Ectodermal cell (in vitro differentiated cells): Measurements from ENCODE around the gene PPM1L.
"Not testable (repeated sequence)": the region's sequence is repeated elsewhere in the genome, so short reads cannot be mapped to it uniquely, and the experiment has no call there.

Experiments
- H3K27ac ChIP-seq: 2 replicates; pipeline ENCODE4 v1.7.0; 2013; ENCODE audit warnings: mild to moderate bottlenecking, low read depth, low read length; ENCODE audit not compliant: insufficient read depth, poor library complexity, severe bottlenecking
- H3K27me3 ChIP-seq: 2 replicates; pipeline ENCODE4 v1.7.0; 2013; ENCODE audit warnings: mild to moderate bottlenecking, low read length; ENCODE audit not compliant: insufficient read depth, control insufficient read depth, poor library complexity, severe bottlenecking
- H3K36me3 ChIP-seq: one replicate; pipeline ENCODE4 v1.7.0; 2013; ENCODE audit warnings: low read length; ENCODE audit not compliant: control insufficient read depth, insufficient read depth
- H3K4me1 ChIP-seq: one replicate; pipeline ENCODE4 v1.7.0; 2013; ENCODE audit warnings: low read length; ENCODE audit not compliant: control insufficient read depth, insufficient read depth
- H3K4me3 ChIP-seq: 2 replicates; pipeline ENCODE4 v1.7.0; 2013; ENCODE audit warnings: low read depth, low read length, control low read depth; ENCODE audit not compliant: insufficient read depth
- H3K9me3 ChIP-seq: 2 replicates; pipeline ENCODE4 v1.7.0; 2013; ENCODE audit warnings: mild to moderate bottlenecking, low read length, moderate library complexity; ENCODE audit not compliant: control insufficient read depth
- WGBS, 2 experiments: methylation state at CpG; one replicate each; pipeline ENCODE4 v1.1.7; 2013; ENCODE audit warnings: missing lambda C conversion rate in 2 of 2; 5-methylcytosine and 5-hydroxymethylcytosine counted together

The PPM1L gene

GRCh38 chr3:160960568-160960967 lies 204.5 kb downstream of the PPM1L start:
- H3K36me3 ChIP-seq: no peaks in the 10 kb centered on the region
- no CpG with 5 or more reads among the region's 1 CpG for WGBS, 2 experiments
- H3K27ac ChIP-seq: no peak overlapping the region
- no peaks in the 10 kb centered on the region for H3K9me3 ChIP-seq
- no peaks in the 10 kb centered on the region for H3K4me1 ChIP-seq
- H3K27me3 ChIP-seq: no peaks in the 10 kb centered on the region
- H3K4me3 ChIP-seq: no peak overlapping the region

- Histone ChIP-seq H3K4me3 (no peak overlapping the region), H3K9me3 (no peaks in the 10 kb centered on the region), H3K27ac (no peak overlapping the region), H3K36me3 (no peaks in the 10 kb centered on the region), H3K27me3 (no peaks in the 10 kb centered on the region), H3K4me1 (no peaks in the 10 kb centered on the region)
- 88 to 100% methylated on average over 1 of the region's 1 CpG for WGBS, 2 experiments
Measured at GRCh38 chr3:160963949-160964348, 207.9 kb downstream of the PPM1L start.

- Histone ChIP-seq H3K27ac (no peak overlapping the region), H3K4me1 (no peaks in the 10 kb centered on the region), H3K4me3 (no peak overlapping the region), H3K36me3 (no peaks in the 10 kb centered on the region), H3K27me3 (no peaks in the 10 kb centered on the region), H3K9me3 (no peaks in the 10 kb centered on the region)
- WGBS, 2 experiments: 42% methylated on average over 2 of the region's 2 CpGs
Measured at GRCh38 chr3:160968761-160969160, 212.7 kb downstream of the PPM1L start.

GRCh38 chr3:160973067-160973809 lies 217.2 kb downstream of the PPM1L start:
- WGBS, 2 experiments: 88% methylated on average over 1 of the region's 2 CpGs; no CpG with 5 or more reads in 1 of the 2 experiments
- H3K27me3 ChIP-seq: no peaks in the 10 kb centered on the region
- no peak overlapping the region for H3K27ac ChIP-seq
- no peaks in the 10 kb centered on the region for H3K36me3 ChIP-seq
- no peaks in the 10 kb centered on the region for H3K9me3 ChIP-seq
- H3K4me1 ChIP-seq: no peaks in the 10 kb centered on the region
- no peak overlapping the region for H3K4me3 ChIP-seq

- no peaks in the 10 kb centered on the region for H3K36me3 ChIP-seq
- H3K9me3 ChIP-seq: no peaks in the 10 kb centered on the region
- H3K27me3 ChIP-seq: no peaks in the 10 kb centered on the region
- H3K27ac ChIP-seq: no peak overlapping the region
- no peak overlapping the region for H3K4me3 ChIP-seq
- no peaks in the 10 kb centered on the region for H3K4me1 ChIP-seq
Measured at GRCh38 chr3:160977773-160978172, 221.7 kb downstream of the PPM1L start.

- 86 to 92% methylated on average over 2 of the region's 2 CpGs for WGBS, 2 experiments
- H3K27me3 ChIP-seq: no peaks in the 10 kb centered on the region
- no peaks in the 10 kb centered on the region for H3K36me3 ChIP-seq
- no peaks in the 10 kb centered on the region for H3K9me3 ChIP-seq
- no peak overlapping the region for H3K4me3 ChIP-seq
- no peak overlapping the region for H3K27ac ChIP-seq
- H3K4me1 ChIP-seq: no peaks in the 10 kb centered on the region
Measured at GRCh38 chr3:160980740-160981139, 224.7 kb downstream of the PPM1L start.

- H3K4me1 ChIP-seq: no peaks in the 10 kb centered on the region
- H3K27ac ChIP-seq: no peak overlapping the region
- 90 to 96% methylated on average over 3 of the region's 3 CpGs for WGBS, 2 experiments
- no peak overlapping the region for H3K4me3 ChIP-seq
- no peaks in the 10 kb centered on the region for H3K36me3 ChIP-seq
- H3K9me3 ChIP-seq: no peaks in the 10 kb centered on the region
- no peaks in the 10 kb centered on the region for H3K27me3 ChIP-seq
Measured at GRCh38 chr3:160981217-160981938, 225.3 kb downstream of the PPM1L start.

GRCh38 chr3:160982491-160982890 lies 226.5 kb downstream of the PPM1L start:
- no peaks in the 10 kb centered on the region for H3K9me3 ChIP-seq
- H3K4me1 ChIP-seq: no peaks in the 10 kb centered on the region
- no peaks in the 10 kb centered on the region for H3K27me3 ChIP-seq
- H3K36me3 ChIP-seq: no peaks in the 10 kb centered on the region
- H3K4me3 ChIP-seq: no peak overlapping the region
- H3K27ac ChIP-seq: no peak overlapping the region
- WGBS, 2 experiments: 100% methylated on average over 1 of the region's 1 CpG; no CpG with 5 or more reads in 1 of the 2 experiments

- WGBS, 2 experiments: 85 to 92% methylated on average over 5 to 6 of the region's 6 CpGs
- H3K9me3 ChIP-seq, H3K27ac ChIP-seq, H3K4me3 ChIP-seq, H3K36me3 ChIP-seq, H3K4me1 ChIP-seq, H3K27me3 ChIP-seq: not testable (repeated sequence)
Measured at GRCh38 chr3:160983900-160984299, 227.9 kb downstream of the PPM1L start.

GRCh38 chr3:160986069-160986468 lies 230.0 kb downstream of the PPM1L start:
- no peak overlapping the region for H3K27ac ChIP-seq
- no peaks in the 10 kb centered on the region for H3K27me3 ChIP-seq
- no peaks in the 10 kb centered on the region for H3K36me3 ChIP-seq
- 88 to 100% methylated on average over 1 to 2 of the region's 2 CpGs for WGBS, 2 experiments
- no peaks in the 10 kb centered on the region for H3K9me3 ChIP-seq
- no peaks in the 10 kb centered on the region for H3K4me1 ChIP-seq
- H3K4me3 ChIP-seq: no peak overlapping the region
